AG10803 (cell line): ENCODE results near the gene UPK1B.
A peak's percentile ranks its signal among the peaks of the same experiment; 100 is the strongest.
"Not testable (repeated sequence)": the region's sequence is repeated elsewhere in the genome, so short reads cannot be mapped to it uniquely, and the experiment has no call there.

Experiments used
- DNase-seq: peaks from one replicate; pipeline ENCODE4 v3.0.0; 2010; ENCODE audit warnings: low read depth
- H3K4me3 ChIP-seq: 2 replicates; pipeline ENCODE4 v1.5.1; 2011; ENCODE audit warnings: mild to moderate bottlenecking, low read length, control low read depth
- TF ChIP-seq, protein P1 (sequence below): conservative IDR thresholded peaks from 2 replicates; pipeline ENCODE4 v1.5.1; 2011; ENCODE audit warnings: mild to moderate bottlenecking, low read length, control low read depth, inconsistent platforms

Gene UPK1B

GRCh38 chr3:119157971-119158370, 15.4 kb upstream of the UPK1B start:
- TF ChIP-seq, protein P1, sequence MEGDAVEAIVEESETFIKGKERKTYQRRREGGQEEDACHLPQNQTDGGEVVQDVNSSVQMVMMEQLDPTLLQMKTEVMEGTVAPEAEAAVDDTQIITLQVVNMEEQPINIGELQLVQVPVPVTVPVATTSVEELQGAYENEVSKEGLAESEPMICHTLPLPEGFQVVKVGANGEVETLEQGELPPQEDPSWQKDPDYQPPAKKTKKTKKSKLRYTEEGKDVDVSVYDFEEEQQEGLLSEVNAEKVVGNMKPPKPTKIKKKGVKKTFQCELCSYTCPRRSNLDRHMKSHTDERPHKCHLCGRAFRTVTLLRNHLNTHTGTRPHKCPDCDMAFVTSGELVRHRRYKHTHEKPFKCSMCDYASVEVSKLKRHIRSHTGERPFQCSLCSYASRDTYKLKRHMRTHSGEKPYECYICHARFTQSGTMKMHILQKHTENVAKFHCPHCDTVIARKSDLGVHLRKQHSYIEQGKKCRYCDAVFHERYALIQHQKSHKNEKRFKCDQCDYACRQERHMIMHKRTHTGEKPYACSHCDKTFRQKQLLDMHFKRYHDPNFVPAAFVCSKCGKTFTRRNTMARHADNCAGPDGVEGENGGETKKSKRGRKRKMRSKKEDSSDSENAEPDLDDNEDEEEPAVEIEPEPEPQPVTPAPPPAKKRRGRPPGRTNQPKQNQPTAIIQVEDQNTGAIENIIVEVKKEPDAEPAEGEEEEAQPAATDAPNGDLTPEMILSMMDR: no peak

GRCh38 chr3:119160361-119160760, 13.0 kb upstream of the UPK1B start:
- TF ChIP-seq, protein P1: no peak
- DNase-seq: no peak
- H3K4me3 ChIP-seq: no peak overlapping the region

More at GRCh38 chr3:119157971-119158370, 15.4 kb upstream of the UPK1B start:
- H3K4me3 ChIP-seq: no peak overlapping the region
- DNase-seq: no peak

- no peak overlapping the region for H3K4me3 ChIP-seq
- TF ChIP-seq, protein P1: no peak
- no peak for DNase-seq
Measured at GRCh38 chr3:119160815-119161214, 12.6 kb upstream of the UPK1B start.

DNA sequence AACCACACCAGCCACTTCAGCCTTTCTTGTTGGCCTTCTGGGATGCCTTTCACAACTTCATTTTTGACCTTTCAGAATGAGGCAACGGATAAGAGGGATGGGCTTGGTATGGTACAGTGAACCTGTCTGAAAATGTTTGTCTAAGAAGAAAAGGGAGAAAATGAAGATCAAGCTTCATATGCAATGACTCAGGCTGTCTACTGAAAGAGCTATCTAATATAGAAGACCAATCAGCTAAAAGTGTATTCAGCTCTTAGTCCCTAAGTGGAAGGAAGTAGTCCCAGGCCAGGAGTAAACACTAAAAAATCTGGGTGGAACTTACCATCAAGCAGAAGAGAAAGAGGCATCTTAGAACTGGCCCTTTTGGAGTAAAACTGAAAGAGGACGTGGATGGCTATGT, 12.2 kb upstream of the UPK1B start:
- TF ChIP-seq, protein P1: no peak
- DNase-seq: no peak
- no peak overlapping the region for H3K4me3 ChIP-seq

GRCh38 chr3:119164745-119165144, 8.7 kb upstream of the UPK1B start:
- not testable (repeated sequence) for H3K4me3 ChIP-seq, DNase-seq

DNA sequence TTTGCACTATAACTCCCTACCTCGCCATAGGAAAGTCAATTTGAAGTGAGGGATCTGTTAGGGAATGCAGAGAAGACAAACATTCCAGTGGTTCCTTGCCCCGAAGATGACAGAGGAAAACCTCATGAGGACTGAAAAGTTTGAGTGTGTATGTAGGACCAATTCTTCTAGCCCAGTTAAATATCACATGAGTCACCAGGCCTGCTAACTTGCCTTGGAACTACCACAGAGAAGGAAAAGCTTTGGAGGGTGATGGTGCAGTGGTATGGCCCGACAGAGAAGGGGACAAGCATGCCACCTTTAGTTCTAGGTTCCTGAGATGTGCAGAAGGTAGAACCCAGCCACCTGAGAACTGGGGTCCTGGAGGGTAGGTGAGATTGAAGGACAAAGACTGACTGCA, 2.6 kb upstream of the UPK1B start:
- TF ChIP-seq, protein P1: no peak
- DNase-seq: no peak
- no peak overlapping the region for H3K4me3 ChIP-seq

GRCh38 chr3:119175872-119176756, 2.7 kb downstream of the UPK1B start:
- TF ChIP-seq, protein P1: no peak
- peak; percentile 37 for DNase-seq
- H3K4me3 ChIP-seq: no peak overlapping the region
